Ascending aorta (tissue), 2 donors: Measurements from ENCODE around the gene LAMTOR2. TPM values are rescaled to one million over a fixed set of nuclear protein-coding genes. Genes with fewer than 3 reads are reported as not detected.

Experiments used
- DNase-seq, 2 donors: peaks; one replicate each; pipeline ENCODE4 v3.0.0-alpha.2; 2019; ENCODE audit warnings: low spot score in 2 of 2
- H3K27ac ChIP-seq, 2 donors: fragments of 200-600 bp; sonication (generic); one replicate each; pipeline ENCODE4 v1.5.1; 2016 to 2017; ENCODE audit warnings: mild to moderate bottlenecking in 1 of 2
- H3K27me3 ChIP-seq: fragments of 200-600 bp; sonication (generic); one replicate; pipeline ENCODE4 v1.5.1; 2017
- H3K36me3 ChIP-seq, 2 donors: fragments of 200-600 bp; sonication (generic); one replicate each; pipeline ENCODE4 v1.5.1; 2016
- H3K4me1 ChIP-seq, 2 donors: fragments of 200-600 bp; sonication (generic); one replicate each; pipeline ENCODE4 v1.5.1; 2016 to 2017; ENCODE audit warnings: mild to moderate bottlenecking in 1 of 2
- H3K4me3 ChIP-seq, 2 donors: fragments of 200-600 bp; sonication (generic); one replicate each; pipeline ENCODE4 v1.5.1; 2016 to 2017; ENCODE audit warnings: mild to moderate bottlenecking in 1 of 2
- H3K9me3 ChIP-seq, 2 donors: fragments of 200-600 bp; sonication (generic); one replicate each; pipeline ENCODE4 v1.5.1; 2016
- CTCF ChIP-seq, 3 experiments: fragments of 200-600 bp in 2 of 3; fragments of 450-650 bp in 1 of 3; sonication (generic) in 2 of 3; IDR thresholded peaks; one replicate each; pipeline ENCODE4 v1.5.1; 2016 to 2019; ENCODE audit warnings: antibody characterized with exemption in 3 of 3, mild to moderate bottlenecking in 1 of 3, moderate library complexity in 1 of 3
- intact Hi-C: fragments of 100-400 bp; cut with DNase I; formaldehyde crosslinking; loops from one replicate; pipeline ENCODE4 v1.15.1; 2023
- total RNA-seq: library from RNA; depleted of rRNA; stranded (reverse); fragments of >200 nt; gene quantifications from one replicate; pipeline ENCODE4 v1.1.0, GENCODE V29; 2016

The LAMTOR2 gene
- total RNA-seq, 1 donor from 2014 or later: 43.9 TPM

DNA sequence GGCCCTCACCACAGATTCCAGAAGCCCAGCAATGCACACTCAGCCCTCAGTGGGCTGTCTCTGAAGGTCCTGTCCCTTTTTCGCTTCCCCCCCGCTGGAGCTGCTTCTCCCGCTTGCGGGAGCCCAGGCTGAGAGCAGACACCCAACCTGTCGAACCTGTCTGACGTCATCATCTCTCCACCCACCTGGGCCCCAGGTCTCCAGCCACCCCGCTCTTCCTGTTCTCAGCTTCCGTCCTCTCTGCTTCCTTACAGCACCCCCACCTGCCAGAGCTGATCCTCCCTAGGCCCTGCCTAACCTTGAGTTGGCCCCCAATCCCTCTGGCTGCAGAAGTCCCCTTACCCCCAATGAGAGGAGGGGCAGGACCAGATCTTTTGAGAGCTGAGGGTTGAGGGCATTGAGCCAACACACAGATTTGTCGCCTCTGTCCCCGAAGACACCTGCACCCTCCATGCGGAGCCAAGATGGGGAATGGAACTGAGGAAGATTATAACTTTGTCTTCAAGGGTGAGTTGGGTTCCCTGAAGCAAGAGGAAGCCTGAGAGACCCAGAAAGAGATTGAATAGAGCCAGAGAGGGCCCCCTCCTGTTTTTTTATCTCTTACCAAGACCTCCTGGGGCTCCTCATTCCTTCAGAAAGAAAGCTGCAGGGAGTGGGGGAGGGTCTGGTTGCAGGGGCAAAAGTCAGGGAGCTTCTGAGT, 6.5 kb downstream of the LAMTOR2 start, which contains the start of gene RAB25:
TSS of gene RAB25 (plus strand) at position 224 of the 700 bp plus-strand sequence. CDS start at position 465, 241 bp downstream.
- intact Hi-C loops: no loop called here
- no peak within 1 kb of the TSS for H3K27ac ChIP-seq
- no peaks in the 10 kb centered on the region for H3K9me3 ChIP-seq
- no peak within 1 kb of the TSS for H3K4me3 ChIP-seq
- no peaks in the 10 kb centered on the region for H3K27me3 ChIP-seq
- H3K36me3 ChIP-seq: peaks cover 8 to 9% of the 10 kb centered on the region in 2 donors
- peaks cover 0 to 2% of the 10 kb centered on the region in 2 donors for H3K4me1 ChIP-seq
- no peak for TF ChIP-seq CTCF (IDR thresholded peaks at IDR 0.05)
- DNase-seq: no peak

DNA sequence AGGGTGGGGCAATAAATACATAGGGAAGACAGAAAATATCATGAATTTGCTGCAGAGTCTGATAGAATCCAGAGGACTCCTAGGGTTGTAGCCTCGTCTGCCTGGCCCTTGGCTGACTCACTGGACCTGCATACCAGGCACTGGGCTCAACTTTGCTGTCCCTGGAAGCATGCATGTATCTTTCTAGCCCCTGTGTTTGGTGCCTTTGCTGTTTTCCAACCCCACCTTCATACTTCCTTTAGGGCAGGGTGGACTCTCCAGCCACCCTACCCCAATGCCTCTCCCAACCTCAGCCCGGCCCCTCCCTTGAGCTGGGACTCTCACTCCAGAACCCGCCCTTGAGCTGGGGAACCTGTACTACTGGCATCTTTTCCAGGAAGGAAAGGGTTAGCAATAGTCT, 7.6 kb downstream of the LAMTOR2 start:
- H3K4me3 ChIP-seq: no peak overlapping the region
- intact Hi-C loops: no loop called here
- H3K9me3 ChIP-seq: no peaks in the 10 kb centered on the region
- TF ChIP-seq CTCF (IDR thresholded peaks at IDR 0.05): no peak
- DNase-seq: no peak
- no peaks in the 10 kb centered on the region for H3K27me3 ChIP-seq
- H3K27ac ChIP-seq: no peak overlapping the region
- H3K4me1 ChIP-seq: no peaks in the 10 kb centered on the region
- peaks cover 8 to 9% of the 10 kb centered on the region in 2 donors for H3K36me3 ChIP-seq

- intact Hi-C loops: no loop called here
- Histone ChIP-seq H3K27ac (no peak overlapping the region), H3K4me3 (no peak overlapping the region), H3K36me3 (peaks cover 0 to 1% of the 10 kb centered on the region in 2 donors), H3K9me3 (no peaks in the 10 kb centered on the region), H3K27me3 (no peaks in the 10 kb centered on the region), H3K4me1 (no peaks in the 10 kb centered on the region)
- DNase-seq: no peak
- TF ChIP-seq CTCF (IDR thresholded peaks at IDR 0.05): no peak
These were observed 9.4 kb downstream of the LAMTOR2 start for GRCh38 chr1:156063997-156064285.

DNA sequence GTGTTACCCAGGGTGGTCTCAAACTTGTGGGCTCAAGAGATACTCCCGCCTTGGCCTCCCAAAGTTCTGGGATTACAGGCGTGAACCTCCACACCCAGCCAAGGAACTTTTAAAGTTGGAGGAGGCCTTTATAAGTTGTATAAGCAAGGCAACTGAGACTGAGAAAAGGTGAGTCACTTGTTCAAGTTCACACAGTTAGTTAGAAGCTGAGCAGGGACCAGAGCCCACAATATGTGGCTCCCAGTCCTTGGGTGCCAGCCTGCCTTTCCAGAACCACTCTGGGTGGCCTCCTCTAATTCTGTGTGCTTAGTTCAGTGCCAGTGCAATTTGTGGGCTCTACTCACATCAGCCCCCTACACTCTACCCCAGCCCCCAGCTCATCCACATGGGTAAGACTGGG, 10.0 kb downstream of the LAMTOR2 start:
- Histone ChIP-seq H3K9me3 (no peaks in the 10 kb centered on the region), H3K4me1 (no peaks in the 10 kb centered on the region), H3K4me3 (no peak overlapping the region), H3K36me3 (no peaks in the 10 kb centered on the region), H3K27ac (no peak overlapping the region), H3K27me3 (no peaks in the 10 kb centered on the region)
- no peak for TF ChIP-seq CTCF (IDR thresholded peaks at IDR 0.05)
- DNase-seq: no peak
- intact Hi-C loops: no loop called here

GRCh38 chr1:156065212-156065611, 10.6 kb downstream of the LAMTOR2 start:
- DNase-seq: no peak
- Histone ChIP-seq H3K27ac (no peak overlapping the region), H3K4me1 (no peaks in the 10 kb centered on the region), H3K4me3 (no peak overlapping the region), H3K9me3 (no peaks in the 10 kb centered on the region), H3K27me3 (no peaks in the 10 kb centered on the region), H3K36me3 (no peaks in the 10 kb centered on the region)
- no peak for TF ChIP-seq CTCF (IDR thresholded peaks at IDR 0.05)
- intact Hi-C loops: no loop called here

- intact Hi-C loops: no loop called here
- H3K9me3 ChIP-seq: no peaks in the 10 kb centered on the region
- TF ChIP-seq CTCF (IDR thresholded peaks at IDR 0.05): no peak
These were observed 11.3 kb downstream of the LAMTOR2 start for GRCh38 chr1:156065871-156066270.

More at GRCh38 chr1:156065871-156066270, 11.3 kb downstream of the LAMTOR2 start:
- Histone ChIP-seq H3K36me3 (no peaks in the 10 kb centered on the region), H3K4me1 (no peaks in the 10 kb centered on the region), H3K4me3 (no peak overlapping the region), H3K27ac (no peak overlapping the region), H3K27me3 (no peaks in the 10 kb centered on the region)
- DNase-seq: no peak
